ENCODE data around the gene NLN.
"Not testable (repeated sequence)": the region's sequence is repeated elsewhere in the genome, so short reads cannot be mapped to it uniquely, and the experiment has no call there.

The NLN gene

GRCh38 chr5:65721720-65722574 lies at the start of gene NLN, which contains the start of gene SGTB:
NLN (plus strand) TSS chr5:65722205; CDS start chr5:65722374, 169 bp downstream.
SGTB (minus strand) TSS chr5:65722109; CDS start chr5:65720807, 1,302 bp downstream.
- peak; percentile 97 for DNase-seq (ENCODE audit: low spot score)

GRCh38 chr5:65672796-65673195 lies 49.2 kb upstream of the NLN start:
- peak; percentile 29 for DNase-seq (ENCODE audit: low spot score)

GRCh38 chr5:65674749-65675148 lies 47.3 kb upstream of the NLN start:
- no peak for DNase-seq (ENCODE audit: low spot score)

GRCh38 chr5:65676056-65676455 lies 45.9 kb upstream of the NLN start:
- DNase-seq (ENCODE audit: low spot score), result not testable (repeated sequence)

GRCh38 chr5:65682148-65682547 lies 39.9 kb upstream of the NLN start:
- no peak for DNase-seq (ENCODE audit: low spot score)

GRCh38 chr5:65693121-65693520 lies 28.9 kb upstream of the NLN start:
- DNase-seq (ENCODE audit: low spot score), result no peak

- DNase-seq (ENCODE audit: low spot score), result no peak
Measured at GRCh38 chr5:65695162-65695755, 26.7 kb upstream of the NLN start.

GRCh38 chr5:65695896-65696295 lies 26.1 kb upstream of the NLN start:
- no peak for DNase-seq (ENCODE audit: low spot score)

- DNase-seq (ENCODE audit: low spot score), result peak; percentile 17
Measured at GRCh38 chr5:65696892-65697291, 25.1 kb upstream of the NLN start.

- no peak for DNase-seq (ENCODE audit: low spot score)
Measured at GRCh38 chr5:65699338-65699737, 22.7 kb upstream of the NLN start.

GRCh38 chr5:65702036-65702435 lies 20.0 kb upstream of the NLN start:
- no peak for DNase-seq (ENCODE audit: low spot score)

GRCh38 chr5:65704621-65705239 lies 17.3 kb upstream of the NLN start:
- no peak for DNase-seq (ENCODE audit: low spot score)

- DNase-seq (ENCODE audit: low spot score), result no peak
Measured at GRCh38 chr5:65707663-65708062, 14.3 kb upstream of the NLN start.

GRCh38 chr5:65708145-65708544 lies 13.9 kb upstream of the NLN start:
- DNase-seq (ENCODE audit: low spot score), result no peak

GRCh38 chr5:65718576-65719310 lies 3.3 kb upstream of the NLN start:
- no peak for DNase-seq (ENCODE audit: low spot score)

- peak; percentile 73 for DNase-seq (ENCODE audit: low spot score)
Measured at GRCh38 chr5:65721050-65721719, 820 bp upstream of the NLN start.

- peak; percentile 76 for DNase-seq (ENCODE audit: low spot score)
Measured at GRCh38 chr5:65722575-65723403, 784 bp downstream of the NLN start.

GRCh38 chr5:65727491-65728156 lies 5.6 kb downstream of the NLN start:
- DNase-seq (ENCODE audit: low spot score), result no peak

GRCh38 chr5:65728218-65728617 lies 6.2 kb downstream of the NLN start:
- DNase-seq (ENCODE audit: low spot score), result no peak

GRCh38 chr5:65730910-65731309 lies 8.9 kb downstream of the NLN start:
- no peak for DNase-seq (ENCODE audit: low spot score)

Data from GM03348 (cell line).